ENCODE measurements around the gene STK32B.

- no peak for TF ChIP-seq CTCF (conservative IDR thresholded peaks at IDR 0.05; ENCODE audit: low read length)
- no peak for TF ChIP-seq EZH2phosphoT487 (IDR thresholded peaks at IDR 0.05; ENCODE audit: borderline replicate concordance, low read depth, low read length)
Observed at GRCh38 chr4:5376015-5376414, 324.7 kb downstream of the STK32B start.
